Right atrium auricular region (tissue), 2 donors: ENCODE measurements around the gene RBM39. TPM values are rescaled to one million over a fixed set of nuclear protein-coding genes. Genes with fewer than 3 reads are reported as not detected.
"Not testable (repeated sequence)": the region's sequence is repeated elsewhere in the genome, so short reads cannot be mapped to it uniquely, and the experiment has no call there.

Experiments used
- DNase-seq: peaks from one replicate; pipeline ENCODE4 v3.0.0-alpha.2; 2019; ENCODE audit warnings: low spot score
- H3K27ac ChIP-seq, 2 donors: fragments of 200-600 bp; sonication (generic); 1 replicate in 1 of 2; 2 replicates in 1 of 2; pipeline ENCODE4 v1.5.1; 2016 to 2019
- H3K27me3 ChIP-seq, 2 donors: fragments of 200-600 bp; sonication (generic); one replicate each; pipeline versions ENCODE4 v1.5.1 to v1.6.0; 2017 to 2019
- H3K36me3 ChIP-seq: fragments of 200-600 bp; sonication (generic); one replicate; pipeline ENCODE4 v1.5.1; 2016
- H3K4me1 ChIP-seq, 2 donors: fragments of 200-600 bp; sonication (generic); one replicate each; pipeline versions ENCODE4 v1.5.1 to v1.6.0; 2017 to 2019
- H3K4me3 ChIP-seq, 2 donors: fragments of 200-600 bp; sonication (generic); 1 replicate in 1 of 2; 2 replicates in 1 of 2; pipeline ENCODE4 v1.5.1; 2017 to 2019; ENCODE audit warnings: mild to moderate bottlenecking in 1 of 2, moderate library complexity in 1 of 2
- H3K9me3 ChIP-seq, 2 donors: fragments of 200-600 bp; sonication (generic); one replicate each; pipeline ENCODE4 v1.5.1; 2019
- total RNA-seq, 2 donors: library from RNA; depleted of rRNA; stranded (reverse); fragments of >200 nt; gene quantifications; one replicate each; pipeline ENCODE4 v1.1.0, GENCODE V29; 2016
- TF ChIP-seq, protein P1 (sequence below), 2 donors: fragments of 200-600 bp; sonication (generic); IDR thresholded peaks; one replicate each; pipeline ENCODE4 v1.5.1; 2019; ENCODE audit warnings: antibody characterized with exemption in 2 of 2

The RBM39 gene
- total RNA-seq, 2 donors from 2014 or later: 106 to 112 TPM

DNA sequence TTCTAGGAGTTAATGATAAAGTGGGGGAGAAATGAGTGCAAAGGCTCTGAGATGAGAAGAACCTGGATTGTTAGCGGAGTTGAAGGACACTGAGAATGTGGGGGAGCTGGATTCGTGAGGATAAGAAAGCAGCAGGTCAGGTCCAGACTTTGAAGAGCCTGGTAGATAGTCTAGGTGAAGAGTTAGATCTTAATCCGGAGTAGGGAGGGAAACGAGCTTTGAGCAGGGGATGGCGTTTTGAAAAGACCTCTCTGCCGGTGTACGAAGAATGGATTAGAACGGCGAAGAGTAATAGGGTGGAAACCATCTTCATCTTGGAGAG, 29.3 kb upstream of the RBM39 start:
- Histone ChIP-seq H3K4me3 (peak overlapping the region in 1 of 2 donors; percentile 79), H3K27ac (peak overlapping the region; percentile 89 to 97), H3K9me3 (no peaks in the 10 kb centered on the region), H3K4me1 (peaks cover 0 to 66% of the 10 kb centered on the region in 2 donors), H3K27me3 (no peaks in the 10 kb centered on the region), H3K36me3 (no peaks in the 10 kb centered on the region)
- no peak for DNase-seq
- TF ChIP-seq, protein P1, sequence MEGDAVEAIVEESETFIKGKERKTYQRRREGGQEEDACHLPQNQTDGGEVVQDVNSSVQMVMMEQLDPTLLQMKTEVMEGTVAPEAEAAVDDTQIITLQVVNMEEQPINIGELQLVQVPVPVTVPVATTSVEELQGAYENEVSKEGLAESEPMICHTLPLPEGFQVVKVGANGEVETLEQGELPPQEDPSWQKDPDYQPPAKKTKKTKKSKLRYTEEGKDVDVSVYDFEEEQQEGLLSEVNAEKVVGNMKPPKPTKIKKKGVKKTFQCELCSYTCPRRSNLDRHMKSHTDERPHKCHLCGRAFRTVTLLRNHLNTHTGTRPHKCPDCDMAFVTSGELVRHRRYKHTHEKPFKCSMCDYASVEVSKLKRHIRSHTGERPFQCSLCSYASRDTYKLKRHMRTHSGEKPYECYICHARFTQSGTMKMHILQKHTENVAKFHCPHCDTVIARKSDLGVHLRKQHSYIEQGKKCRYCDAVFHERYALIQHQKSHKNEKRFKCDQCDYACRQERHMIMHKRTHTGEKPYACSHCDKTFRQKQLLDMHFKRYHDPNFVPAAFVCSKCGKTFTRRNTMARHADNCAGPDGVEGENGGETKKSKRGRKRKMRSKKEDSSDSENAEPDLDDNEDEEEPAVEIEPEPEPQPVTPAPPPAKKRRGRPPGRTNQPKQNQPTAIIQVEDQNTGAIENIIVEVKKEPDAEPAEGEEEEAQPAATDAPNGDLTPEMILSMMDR (IDR thresholded peaks at IDR 0.05): no peak

DNA sequence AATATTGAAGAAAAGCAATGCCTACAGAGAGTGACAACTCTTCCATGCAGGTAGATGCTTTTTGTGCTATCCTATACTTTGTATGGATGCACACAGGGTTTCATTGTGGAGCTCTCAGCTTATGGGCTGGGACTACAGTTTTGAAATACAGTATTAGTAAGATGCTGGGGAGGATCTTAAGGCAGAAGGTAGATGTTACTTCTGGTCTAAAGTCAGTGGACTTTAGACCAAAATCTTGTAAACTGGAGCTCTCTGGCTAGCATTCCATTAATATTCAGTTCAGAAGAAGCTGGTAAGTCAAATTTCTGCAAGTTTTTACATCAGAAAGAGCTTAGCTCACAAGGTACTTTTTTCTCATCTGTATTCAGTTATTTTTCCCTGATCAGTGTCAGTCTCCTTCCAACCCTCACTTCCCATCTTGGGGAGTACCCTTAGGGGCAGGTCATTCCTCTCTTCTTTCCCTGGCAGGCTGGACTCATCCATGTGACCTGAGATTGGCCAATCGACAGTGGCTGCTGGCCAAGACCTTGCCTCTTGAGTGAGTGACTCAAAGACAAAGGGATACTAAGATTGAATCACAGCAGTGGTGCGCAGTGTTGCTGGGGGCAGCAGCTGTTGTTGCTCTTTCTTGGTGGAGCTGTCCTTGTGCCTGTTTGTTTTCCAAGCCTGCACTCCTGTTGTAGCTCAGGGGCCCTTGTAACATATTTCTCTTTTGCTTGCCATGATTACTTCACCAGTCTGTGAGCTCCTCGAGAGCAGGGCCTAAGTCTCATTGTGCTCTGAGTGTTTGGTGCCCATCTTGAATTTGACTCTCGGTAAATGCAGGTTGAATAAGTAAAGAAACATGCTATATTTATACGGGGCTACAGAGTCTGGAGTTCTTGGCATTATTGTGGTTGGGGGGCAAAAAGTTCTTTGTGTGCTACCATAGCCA, 26.9 kb upstream of the RBM39 start:
- H3K36me3 ChIP-seq: no peaks in the 10 kb centered on the region
- DNase-seq: peak; percentile 100
- no peak overlapping the region for H3K4me3 ChIP-seq
- H3K27ac ChIP-seq: peak overlapping the region; percentile 89 to 97
- H3K9me3 ChIP-seq: no peaks in the 10 kb centered on the region
- H3K4me1 ChIP-seq: peaks cover 0 to 60% of the 10 kb centered on the region in 2 donors
- no peaks in the 10 kb centered on the region for H3K27me3 ChIP-seq
- TF ChIP-seq, protein P1 (IDR thresholded peaks at IDR 0.05): no peak

DNA sequence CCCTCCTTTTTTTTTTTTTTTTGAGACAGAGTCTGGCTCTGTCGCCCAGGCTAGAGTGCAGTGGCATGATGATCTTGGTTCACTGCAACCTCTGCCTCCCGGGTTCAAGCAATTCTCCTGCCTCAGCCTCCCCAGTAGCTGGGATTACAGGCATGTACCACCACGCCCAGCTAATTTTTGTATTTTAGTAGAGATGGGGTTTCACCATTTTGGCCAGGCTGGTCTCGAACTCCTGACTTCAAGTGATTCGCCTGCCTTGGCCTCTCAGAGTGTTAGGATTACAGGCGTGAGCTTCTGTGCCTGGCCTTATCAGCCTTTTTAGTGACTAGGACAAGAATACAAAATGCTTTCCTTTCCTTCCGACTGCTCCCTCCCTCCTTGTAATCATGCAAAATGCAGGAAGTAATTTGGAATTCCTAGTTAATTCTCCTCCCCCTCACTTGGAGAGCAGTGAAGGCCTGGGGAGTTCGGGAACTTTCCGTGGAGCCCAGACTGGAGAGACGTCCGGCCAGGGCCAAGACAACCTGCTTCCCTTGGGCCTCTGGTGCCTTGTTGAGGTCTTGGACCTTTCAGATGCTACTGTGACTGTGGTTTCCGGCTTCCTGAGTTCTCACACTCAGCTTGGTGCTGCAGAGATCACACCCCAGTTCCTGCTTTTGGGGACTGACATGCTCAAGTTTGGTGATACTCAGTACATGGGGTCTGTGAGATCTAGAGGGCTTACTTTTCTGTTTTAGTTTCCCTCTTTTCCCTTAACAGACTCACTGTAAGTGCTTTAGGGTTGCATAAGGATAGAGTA, 25.8 kb upstream of the RBM39 start:
- H3K9me3 ChIP-seq: no peaks in the 10 kb centered on the region
- no peak overlapping the region for H3K4me3 ChIP-seq
- TF ChIP-seq, protein P1 (IDR thresholded peaks at IDR 0.05): no peak
- DNase-seq: peak; percentile 85
- peak overlapping the region; percentile 89 to 97 for H3K27ac ChIP-seq
- H3K36me3 ChIP-seq: no peaks in the 10 kb centered on the region
- no peaks in the 10 kb centered on the region for H3K27me3 ChIP-seq
- H3K4me1 ChIP-seq: peaks cover 0 to 49% of the 10 kb centered on the region in 2 donors

DNA sequence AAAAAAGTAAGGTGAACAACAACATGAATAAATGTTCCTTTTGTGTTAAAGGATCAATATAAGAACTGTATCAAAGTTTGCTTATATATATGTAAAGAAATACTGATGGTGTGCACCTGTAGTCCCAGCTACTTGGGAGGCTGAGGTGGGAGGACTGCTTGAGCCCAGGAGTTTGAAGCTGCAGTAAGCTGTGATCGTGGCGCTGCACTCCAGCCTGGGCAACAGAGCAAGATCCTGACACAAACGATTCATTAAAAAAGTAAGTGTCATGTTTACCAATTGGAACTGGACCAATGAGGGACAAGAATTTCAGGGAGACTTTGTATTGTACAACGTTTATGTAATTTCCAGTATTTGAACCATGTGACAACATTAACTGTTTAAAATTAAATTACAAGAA, 24.8 kb upstream of the RBM39 start:
- peak overlapping the region in 1 of 2 donors; percentile 97 for H3K27ac ChIP-seq
- no peaks in the 10 kb centered on the region for H3K36me3 ChIP-seq
- TF ChIP-seq, protein P1 (IDR thresholded peaks at IDR 0.05): no peak
- no peak for DNase-seq
- peaks cover 0 to 44% of the 10 kb centered on the region in 2 donors for H3K4me1 ChIP-seq
- H3K27me3 ChIP-seq: no peaks in the 10 kb centered on the region
- H3K4me3 ChIP-seq: no peak overlapping the region
- no peaks in the 10 kb centered on the region for H3K9me3 ChIP-seq

DNA sequence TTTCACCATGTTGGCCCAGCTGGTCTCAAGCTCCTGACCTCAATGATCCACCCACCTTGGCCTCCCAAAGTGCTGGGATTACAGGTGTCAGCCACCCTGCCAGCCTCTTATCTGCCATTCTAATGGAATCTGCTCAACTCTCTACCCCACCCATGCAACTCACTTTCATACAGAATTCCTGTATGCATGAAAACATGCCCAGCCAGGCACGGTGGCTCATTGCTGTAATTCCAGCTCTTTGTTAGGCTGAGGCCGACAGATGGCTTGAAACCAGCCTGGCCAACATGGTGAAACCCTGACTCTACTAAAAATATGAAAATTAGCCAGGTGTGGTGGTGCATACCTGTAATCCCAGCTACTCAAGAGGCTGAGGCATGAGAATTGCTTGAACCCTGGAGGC, 22.9 kb upstream of the RBM39 start:
- H3K4me3 ChIP-seq, H3K9me3 ChIP-seq, H3K27me3 ChIP-seq, H3K27ac ChIP-seq, DNase-seq, H3K36me3 ChIP-seq: not testable (repeated sequence)
- peaks cover 0 to 28% of the 10 kb centered on the region in 2 donors for H3K4me1 ChIP-seq

DNA sequence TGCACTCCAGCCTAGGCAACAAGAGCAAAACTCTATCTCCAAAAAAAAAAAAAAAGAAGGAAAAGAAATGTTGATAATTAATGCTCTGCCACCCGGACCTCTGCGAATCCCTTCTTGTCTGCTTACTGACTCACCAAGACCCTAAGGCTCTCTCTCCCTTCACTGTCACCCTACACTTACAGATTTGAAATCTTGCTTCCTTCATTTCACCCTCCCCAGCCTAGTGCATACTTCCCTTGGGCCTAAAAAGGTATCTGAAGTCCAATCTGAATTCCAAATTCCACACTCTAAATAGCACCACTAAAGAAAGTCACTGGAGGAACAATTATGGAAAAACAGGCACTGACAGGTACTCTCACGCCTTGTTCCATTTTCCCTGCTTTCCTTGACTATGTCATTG, 20.4 kb upstream of the RBM39 start:
- no peaks in the 10 kb centered on the region for H3K36me3 ChIP-seq
- H3K4me3 ChIP-seq: no peak overlapping the region
- H3K27me3 ChIP-seq: no peaks in the 10 kb centered on the region
- TF ChIP-seq, protein P1 (IDR thresholded peaks at IDR 0.05): no peak
- peaks cover 0 to 3% of the 10 kb centered on the region in 2 donors for H3K4me1 ChIP-seq
- no peak overlapping the region for H3K27ac ChIP-seq
- H3K9me3 ChIP-seq: no peaks in the 10 kb centered on the region
- no peak for DNase-seq

DNA sequence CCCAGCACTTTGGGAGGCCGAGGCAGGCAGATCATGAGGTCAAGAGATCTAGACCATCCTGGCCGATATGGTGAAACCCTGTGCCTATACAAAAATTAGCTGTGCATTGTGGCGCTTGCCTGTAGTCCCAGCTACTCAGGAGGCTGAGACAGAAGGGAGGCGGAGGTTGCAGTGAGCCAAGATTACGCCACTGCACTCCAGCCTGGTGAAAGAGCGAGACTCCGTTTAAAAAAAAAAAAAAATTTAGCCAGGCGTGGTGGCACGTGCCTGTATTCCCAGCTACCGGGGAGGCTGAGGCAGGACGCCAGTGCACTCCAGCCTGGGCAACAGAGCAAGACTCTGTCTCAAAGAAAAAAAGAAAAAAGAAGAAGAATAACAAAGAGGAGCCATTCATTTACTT, 19.5 kb upstream of the RBM39 start:
- not testable (repeated sequence) for H3K36me3 ChIP-seq, DNase-seq, H3K27me3 ChIP-seq, H3K4me3 ChIP-seq, H3K4me1 ChIP-seq, H3K9me3 ChIP-seq, H3K27ac ChIP-seq
